Activated gamma-delta T cell treated with Interleukin-2 at 50 U/mL for 16 hours (primary cell): ENCODE measurements around the gene C1QL4.
"Not testable (repeated sequence)": the region's sequence is repeated elsewhere in the genome, so short reads cannot be mapped to it uniquely, and the experiment has no call there.

Source experiments
- DNase-seq: peaks from one replicate; pipeline ENCODE4 v3.0.0-alpha.2; 2020

The C1QL4 gene

GRCh38 chr12:49347311-49348193 lies 10.6 kb upstream of the C1QL4 start:
- peak; percentile 80 for DNase-seq

GRCh38 chr12:49346659-49347310 lies 9.8 kb upstream of the C1QL4 start, which contains the start of gene DNAJC22:
Gene DNAJC22, plus strand, starts transcription at chr12:49346888. Its CDS starts 1,985 bp downstream, at chr12:49348873.
- no peak for DNase-seq

GRCh38 chr12:49345825-49346658 lies 9.1 kb upstream of the C1QL4 start:
- no peak for DNase-seq

- no peak for DNase-seq
Measured at GRCh38 chr12:49345051-49345824, 8.2 kb upstream of the C1QL4 start.

DNA sequence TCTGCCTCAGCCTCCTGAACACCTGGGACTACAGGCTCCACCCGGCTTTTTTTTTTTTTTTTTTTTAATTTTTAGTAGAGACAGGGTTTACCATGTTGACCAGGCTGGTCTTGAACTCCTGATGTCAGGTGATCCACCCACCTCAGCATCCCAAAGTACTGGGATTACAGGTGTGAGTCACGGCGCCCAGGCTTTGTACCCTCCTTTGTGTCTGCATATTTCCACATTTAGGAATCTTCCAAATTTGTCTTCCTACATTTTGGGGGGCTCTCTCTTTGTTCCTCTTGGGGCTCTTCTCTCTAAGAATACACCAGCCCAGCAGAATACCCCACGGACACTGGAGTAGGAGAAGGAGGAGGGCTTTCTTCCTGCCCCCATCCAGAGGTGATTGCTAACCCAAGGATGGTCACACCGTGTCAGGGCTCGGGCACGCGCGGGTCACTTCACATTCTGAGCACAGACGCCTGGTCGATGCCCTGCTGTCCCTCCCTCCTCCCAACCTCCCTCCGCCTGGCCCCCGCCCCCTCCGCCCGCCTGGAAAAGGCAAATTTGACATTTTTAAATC lies 7.6 kb upstream of the C1QL4 start:
- DNase-seq = no peak

GRCh38 chr12:49342914-49343731 lies 6.1 kb upstream of the C1QL4 start:
- no peak for DNase-seq

GRCh38 chr12:49342066-49342913 lies 5.3 kb upstream of the C1QL4 start:
- peak; percentile 63 for DNase-seq

GRCh38 chr12:49341777-49342065 lies 4.7 kb upstream of the C1QL4 start:
- DNase-seq = no peak

DNA sequence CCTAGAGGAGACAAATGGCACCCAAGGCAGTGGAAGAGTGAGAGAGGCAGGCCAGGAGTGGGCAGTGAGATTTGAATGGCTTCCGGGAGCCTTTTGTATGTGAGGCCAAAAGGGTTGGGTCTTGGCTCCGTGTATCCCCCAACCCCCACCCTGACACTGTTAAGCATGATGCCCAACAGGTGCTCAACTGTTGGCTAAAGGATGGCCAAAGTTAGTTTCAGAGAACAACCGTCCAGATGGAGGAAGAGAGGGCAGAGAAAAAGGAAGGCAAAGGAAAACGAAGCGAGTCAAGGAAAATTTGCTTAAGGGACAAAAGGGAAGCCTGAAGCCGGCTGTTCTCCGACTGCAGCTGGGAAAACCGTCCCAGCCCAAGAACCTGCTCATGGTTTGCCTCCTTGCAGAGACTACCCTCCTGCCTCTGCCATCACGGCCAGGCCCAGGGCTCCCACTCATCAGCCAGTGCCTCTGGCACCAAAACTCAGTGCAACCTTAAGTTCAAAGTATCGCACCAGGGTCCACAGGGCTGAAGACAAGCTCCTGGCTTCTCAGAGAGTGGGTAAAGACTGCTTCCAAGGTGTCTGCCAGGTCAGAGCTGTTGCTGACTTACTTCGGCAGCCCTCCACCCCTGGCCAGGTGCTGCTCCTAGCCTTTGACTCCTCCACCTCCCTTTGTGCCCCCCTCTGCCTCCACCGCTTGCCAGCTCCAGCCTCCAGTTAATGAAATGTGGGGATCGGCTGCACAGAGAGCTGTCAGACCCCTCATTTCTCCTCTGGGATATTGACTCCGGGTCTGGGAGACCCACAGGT lies 4.2 kb upstream of the C1QL4 start:
- DNase-seq = no peak

DNA sequence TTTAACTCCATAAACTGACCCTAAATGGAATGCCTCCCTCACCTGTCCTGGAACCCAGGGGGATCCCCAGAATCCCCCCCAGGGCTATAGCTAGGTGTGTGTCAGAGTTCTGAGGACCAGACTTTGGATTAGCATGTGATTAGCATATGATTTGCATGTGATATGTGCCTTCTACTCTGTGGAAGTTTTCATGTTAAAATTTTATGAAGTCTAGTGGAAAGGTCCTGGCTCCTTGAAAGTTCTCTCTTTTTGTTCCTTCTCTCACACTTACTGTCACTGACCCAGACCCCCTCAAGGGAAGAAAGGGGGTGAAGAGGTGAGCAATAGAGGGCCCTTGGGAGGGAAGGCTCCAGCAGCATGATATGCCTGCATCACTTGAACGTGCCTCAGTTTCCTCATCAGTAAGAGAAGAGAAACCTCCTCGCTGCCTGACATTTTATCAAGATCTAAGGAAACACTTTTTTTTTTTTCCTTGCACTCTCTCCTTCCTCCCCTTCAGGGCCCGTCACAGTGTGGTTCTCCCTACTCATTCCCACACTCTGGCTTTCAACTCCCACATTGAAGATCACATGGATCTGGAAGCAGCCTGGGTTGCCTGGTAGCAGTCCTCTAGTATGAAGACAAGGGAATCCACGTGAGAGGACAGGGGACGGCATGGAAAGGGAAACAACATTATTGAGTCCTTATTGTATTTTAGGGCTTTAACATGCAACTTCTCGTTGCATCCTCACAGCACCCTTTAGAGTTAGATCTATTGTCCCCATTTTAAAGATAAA lies 3.3 kb upstream of the C1QL4 start:
- DNase-seq = no peak

GRCh38 chr12:49339464-49339861 lies 2.5 kb upstream of the C1QL4 start:
- no peak for DNase-seq

DNA sequence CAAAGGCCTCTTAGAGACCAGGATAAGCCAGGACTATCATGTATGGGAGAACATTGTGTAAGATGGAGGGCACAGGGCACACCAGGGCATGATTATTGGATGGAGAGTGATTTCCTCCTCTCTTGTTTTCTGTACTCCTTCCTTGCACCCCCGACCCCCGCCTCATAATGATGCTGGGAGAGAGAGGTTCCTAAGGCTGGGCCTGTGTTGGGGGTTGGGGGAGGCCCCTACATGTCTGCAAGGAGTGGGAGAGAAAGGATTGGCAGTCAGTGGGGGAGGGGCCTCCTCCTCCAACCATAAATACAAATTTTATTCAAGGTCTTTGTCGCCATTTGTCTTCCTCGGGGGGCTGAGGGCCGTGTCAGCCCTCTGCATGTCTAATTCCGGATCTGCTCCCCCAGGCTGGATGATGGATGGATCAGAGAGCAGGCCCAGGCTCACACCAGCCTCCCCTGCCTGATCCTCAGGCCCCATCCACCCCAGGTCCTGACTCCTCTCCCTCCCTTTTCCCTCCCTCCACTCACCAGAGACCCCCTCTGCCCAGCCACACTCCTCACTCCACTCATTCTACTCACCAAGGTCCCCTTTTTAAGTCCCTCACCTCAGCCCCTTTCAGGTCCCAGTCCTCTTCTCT lies 2.0 kb upstream of the C1QL4 start:
- DNase-seq = no peak

DNA sequence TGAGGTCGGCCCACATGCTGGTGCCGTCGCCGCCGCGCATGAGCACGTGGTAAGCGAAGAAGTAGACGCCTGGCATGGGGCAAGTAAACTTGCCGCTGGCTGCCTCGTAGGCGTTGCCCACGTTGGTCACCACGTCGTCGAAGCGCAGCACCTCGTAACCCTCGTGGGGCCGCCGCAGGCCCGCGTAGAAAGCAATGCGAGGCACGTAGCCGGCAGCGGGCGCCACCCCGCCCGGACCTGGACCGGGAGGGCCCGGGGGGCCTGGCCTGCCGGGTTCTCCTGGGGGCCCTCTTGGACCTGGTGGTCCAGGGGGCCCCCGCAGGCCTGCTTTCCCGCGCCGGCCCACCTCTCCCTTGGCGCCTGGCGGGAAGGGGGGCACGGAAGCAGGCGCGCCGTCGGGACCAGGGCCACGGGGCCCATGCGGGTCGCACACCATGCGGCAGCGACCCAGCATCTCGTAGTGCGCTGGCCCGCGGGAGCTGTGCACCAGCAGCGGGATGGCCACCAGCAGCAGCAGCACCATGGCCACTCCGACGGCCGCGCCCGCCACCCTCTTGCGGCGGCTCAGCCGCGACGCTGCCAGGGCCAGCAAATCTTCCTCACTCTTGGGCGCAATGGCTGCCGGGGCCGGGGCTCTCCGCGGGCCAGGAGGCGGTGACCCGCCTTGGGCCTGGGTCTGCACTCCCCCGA lies 888 bp downstream of the C1QL4 start:
- DNase-seq = no peak

DNA sequence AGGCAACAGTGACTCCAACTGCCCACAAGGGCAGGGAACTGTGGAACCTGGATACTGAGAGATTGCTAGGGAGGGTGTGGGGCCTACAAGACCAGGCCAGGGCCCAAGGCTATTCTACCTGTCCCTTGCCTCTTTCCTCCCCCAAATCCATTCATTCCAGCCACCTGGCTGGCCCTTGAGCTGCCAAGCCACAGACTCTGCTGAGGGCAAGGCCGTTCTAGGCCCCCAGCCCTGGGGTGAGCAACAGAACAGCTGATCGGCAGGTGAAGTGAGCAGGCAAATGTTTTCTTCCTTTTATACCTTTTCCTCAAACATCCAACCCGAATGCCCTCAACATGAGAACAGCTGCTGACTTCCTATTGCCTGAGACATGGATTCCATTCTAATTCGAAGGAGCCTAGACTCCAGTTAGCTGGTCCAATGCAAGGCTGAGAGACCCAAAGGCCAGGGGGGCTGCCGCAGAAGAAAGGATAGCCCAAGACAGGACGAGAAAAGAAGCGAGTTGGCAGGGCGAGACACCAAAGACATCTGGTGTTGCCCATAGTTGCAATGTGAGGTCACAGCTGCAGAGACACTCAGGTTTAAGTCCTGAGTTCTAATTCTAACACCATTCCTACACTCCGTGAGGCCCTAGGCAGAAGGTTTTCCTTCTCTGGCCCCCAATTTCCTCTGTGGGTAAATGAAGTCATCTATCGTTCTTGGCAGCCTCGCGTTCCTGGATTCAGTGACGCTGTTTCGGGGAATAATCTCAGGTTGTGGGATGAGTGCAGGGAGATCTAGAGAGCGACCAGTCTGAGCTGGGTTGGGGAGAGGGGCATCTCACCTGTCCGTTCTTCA lies 1.7 kb downstream of the C1QL4 start:
- DNase-seq = no peak

DNA sequence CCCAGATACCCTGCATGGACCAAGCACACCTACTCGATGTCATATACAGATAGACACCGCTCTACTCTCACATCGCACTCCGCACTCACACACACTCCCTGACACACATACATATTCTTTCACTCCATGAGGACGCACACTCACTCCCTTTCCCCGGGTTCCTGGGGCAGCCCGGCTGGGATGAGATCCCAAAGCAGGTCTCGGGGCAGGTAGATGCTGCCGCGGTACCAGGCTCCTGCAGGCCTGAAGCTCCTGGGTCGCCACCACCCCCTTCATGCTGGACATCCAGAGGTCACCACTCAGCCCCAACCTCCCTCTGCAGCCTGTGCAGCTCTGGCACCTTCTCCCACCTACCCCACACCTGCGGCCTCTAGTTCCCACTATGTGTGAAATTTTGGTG lies 2.3 kb downstream of the C1QL4 start:
- DNase-seq = no peak

- no peak for DNase-seq
Measured at GRCh38 chr12:49334226-49334625, 2.8 kb downstream of the C1QL4 start.

- not testable (repeated sequence) for DNase-seq
Measured at GRCh38 chr12:49333778-49334177, 3.2 kb downstream of the C1QL4 start.
